NCI-H187 (cell line): Measurements from ENCODE around the gene CLNK.
"Not testable (repeated sequence)": the region's sequence is repeated elsewhere in the genome, so short reads cannot be mapped to it uniquely, and the experiment has no call there.

Source experiments
- DNase-seq, 2 experiments: peaks; one replicate each; lab custom pipeline; 2025; lab: John Stamatoyannopoulos, UW

Gene CLNK

DNA sequence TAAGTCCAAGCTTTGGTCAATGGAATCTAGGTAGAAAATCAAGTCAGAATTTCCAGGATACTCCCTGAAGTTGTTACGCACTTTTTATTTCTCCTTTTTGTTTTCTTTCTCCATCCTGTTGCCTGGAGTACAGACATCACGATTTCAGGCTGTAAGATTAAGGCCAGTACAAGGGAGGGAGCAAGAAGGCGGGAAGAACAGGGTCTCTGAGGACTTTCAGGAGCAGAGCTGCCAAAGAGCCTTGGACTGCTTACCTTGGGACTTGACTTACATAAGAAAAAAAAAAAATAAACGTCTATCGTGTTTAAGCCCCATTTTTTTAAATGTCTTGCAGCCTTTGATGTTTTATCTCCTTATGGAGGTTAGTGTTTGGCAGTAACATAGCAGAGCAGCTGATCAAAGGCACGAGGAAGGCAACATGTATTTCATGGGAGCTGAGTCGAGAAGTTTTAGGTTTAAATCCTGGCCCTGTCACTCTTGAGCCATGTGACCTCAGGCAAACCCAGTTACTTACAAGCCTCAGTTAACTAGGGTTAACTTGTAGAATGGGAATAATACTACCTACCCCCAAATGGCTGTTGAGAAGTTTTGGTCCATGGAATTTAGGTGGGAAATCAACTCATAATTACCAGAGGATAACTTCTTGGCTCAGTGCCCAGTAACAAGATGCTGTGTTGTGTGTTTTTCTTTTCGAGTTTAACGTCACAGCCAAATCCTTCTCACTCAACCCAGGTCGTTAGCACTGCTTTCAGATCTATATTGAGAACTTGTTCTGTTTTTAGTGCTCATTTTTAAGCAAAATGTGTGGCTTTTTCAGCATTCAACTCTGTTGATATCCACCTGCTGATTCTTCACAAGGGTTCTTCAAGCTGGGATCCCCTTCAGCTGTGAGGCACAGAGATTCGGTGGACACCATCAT lies 106.8 kb downstream of the CLNK start:
- no peak for DNase-seq

DNA sequence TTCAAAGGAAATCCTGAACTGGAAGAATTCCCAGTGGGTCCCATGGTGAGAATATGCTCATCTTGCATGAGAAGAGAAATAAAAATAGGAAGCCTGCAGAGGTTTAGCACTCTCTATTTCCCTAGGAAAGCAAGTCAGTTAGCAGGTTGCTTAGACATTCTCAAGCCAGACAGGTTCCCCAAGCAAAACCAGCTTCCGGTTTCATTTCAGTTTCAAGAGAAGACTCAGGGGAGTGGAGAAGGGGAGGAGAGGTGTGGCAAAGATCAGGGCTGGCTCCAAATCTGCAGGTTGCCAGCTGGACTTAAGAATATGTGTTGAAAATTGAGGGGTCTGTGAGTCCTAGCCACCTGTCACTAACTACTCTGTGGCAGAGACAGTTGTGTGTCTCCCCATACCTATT lies 107.5 kb downstream of the CLNK start:
- no peak for DNase-seq

DNA sequence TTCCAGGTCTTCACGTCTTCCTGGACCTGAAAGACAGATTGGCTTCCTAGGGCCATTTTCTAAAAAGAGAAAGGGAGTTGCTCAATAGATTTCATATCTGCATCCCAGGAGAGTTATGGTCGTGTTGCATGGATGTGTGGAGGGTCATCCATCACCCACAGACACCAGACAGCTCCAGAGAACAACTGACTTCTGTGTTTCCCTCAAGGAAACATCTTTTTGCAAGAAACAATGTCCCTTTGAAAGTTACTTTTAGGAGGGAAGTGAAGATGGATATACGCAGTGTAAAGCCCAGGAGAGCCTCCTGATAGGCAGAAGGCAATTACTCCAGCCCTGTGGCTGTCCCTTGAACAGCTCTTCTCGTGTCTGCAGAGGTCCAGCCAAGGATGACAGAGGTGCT lies 108.3 kb downstream of the CLNK start:
- no peak for DNase-seq

- DNase-seq = no peak
Measured at GRCh38 chr4:10575414-10575813, 109.2 kb downstream of the CLNK start.

- DNase-seq = not testable (repeated sequence)
Measured at GRCh38 chr4:10574553-10574952, 110.0 kb downstream of the CLNK start.

DNA sequence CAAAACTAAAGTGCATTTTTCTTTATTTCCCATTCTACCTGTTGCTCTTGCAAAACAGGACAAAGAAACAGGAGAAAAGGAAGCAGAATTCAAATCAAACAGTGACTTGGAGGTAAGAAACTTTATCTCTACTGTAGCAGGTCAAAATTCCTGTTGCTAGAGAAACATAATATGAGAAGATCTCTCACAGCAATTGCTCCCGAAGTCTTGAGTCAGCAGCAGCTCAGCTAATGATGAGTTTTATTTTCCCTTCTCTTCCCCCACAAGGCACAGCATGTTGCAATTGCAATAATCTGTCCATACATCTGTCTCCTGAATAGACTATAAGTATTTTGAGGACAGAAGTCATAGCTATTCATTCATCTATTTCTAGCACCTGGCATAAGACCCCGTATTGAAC lies 112.7 kb downstream of the CLNK start:
- no peak for DNase-seq

DNA sequence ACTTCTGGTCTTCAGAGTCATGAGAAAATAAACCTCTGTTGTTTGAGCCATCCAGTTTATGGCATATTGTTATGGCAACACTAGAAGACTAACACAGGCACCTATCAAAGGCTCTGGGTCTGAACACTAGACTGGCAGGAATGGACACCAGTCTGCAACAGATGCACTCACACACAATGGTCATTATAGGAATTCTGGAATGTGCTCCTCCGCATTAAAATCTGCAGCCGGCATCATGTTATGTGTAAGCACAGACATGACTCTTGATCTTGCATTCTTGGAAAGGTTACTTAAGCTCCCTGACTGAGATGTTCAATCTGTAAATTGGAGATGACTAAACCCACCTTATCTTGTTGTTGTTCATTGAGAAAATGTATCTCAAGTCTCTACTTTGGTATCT lies 115.1 kb downstream of the CLNK start:
- no peak for DNase-seq

DNA sequence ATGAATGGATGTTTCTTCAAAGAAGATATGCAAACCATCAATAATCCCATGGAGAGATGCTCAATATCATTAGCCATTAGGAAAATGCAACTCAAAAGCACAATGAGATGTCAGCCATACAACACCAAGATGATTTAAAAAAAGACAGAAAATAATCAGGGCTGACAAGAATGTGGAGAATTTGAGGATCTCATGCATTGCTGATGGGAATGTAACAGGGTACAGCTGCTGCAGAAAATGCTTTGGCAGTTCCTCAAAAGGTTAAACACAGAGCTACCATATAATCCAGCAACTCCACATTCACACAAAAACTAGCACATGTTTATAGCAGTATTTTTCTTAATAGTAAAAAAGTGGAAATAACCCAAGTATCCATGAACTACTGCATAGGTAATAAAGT lies 116.8 kb downstream of the CLNK start:
- no peak for DNase-seq

DNA sequence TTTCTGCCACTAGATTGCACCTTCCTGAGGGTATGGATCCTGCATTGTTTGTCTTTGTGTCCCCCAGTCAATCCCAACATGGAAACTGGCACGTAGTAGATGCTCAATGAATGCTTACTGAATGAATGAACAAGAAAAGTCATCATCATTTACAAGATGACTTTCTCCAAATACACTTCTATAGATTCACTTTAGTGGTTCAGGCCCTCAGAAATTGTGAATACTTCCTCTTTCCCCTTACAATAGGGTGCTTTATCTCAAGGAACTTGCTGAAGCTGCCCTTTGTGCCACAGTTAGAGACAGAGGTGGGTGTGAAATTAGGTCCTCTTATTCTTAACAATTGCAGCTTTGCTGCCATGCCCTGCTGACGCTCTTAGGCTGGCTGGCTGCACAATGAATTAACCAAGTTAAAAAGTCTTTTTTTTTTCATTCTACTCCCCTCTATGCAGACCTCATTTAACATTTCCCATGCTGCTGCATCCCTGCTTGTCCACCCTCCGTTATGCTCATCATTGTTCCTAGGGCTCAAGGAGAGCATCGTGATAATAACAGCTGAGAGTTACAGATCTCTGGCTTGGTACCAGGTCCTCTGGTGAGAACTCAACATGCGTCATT lies 119.3 kb downstream of the CLNK start:
- no peak for DNase-seq

DNA sequence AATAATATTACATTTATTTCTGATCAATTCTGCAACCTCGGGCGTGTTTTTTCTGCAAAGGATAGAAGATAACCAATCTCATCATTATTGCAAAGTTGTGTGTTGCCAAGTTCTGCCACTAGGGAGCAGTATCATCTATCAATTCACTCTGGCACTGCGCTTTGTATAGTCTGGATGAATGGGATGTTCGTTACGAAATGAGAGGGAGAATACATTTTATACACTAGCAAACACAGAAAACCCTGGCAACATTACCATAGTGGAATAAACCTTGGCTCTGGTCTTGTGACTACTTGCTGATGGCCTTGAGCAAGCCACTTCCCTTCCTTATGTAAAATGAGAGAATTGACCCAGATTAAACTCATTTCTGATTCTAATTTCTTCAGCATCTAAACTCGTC lies 129.9 kb downstream of the CLNK start:
- peak in 1 of 2 experiments; percentile 48 for DNase-seq

GRCh38 chr4:10554121-10554520 lies 130.4 kb downstream of the CLNK start:
- no peak for DNase-seq

DNA sequence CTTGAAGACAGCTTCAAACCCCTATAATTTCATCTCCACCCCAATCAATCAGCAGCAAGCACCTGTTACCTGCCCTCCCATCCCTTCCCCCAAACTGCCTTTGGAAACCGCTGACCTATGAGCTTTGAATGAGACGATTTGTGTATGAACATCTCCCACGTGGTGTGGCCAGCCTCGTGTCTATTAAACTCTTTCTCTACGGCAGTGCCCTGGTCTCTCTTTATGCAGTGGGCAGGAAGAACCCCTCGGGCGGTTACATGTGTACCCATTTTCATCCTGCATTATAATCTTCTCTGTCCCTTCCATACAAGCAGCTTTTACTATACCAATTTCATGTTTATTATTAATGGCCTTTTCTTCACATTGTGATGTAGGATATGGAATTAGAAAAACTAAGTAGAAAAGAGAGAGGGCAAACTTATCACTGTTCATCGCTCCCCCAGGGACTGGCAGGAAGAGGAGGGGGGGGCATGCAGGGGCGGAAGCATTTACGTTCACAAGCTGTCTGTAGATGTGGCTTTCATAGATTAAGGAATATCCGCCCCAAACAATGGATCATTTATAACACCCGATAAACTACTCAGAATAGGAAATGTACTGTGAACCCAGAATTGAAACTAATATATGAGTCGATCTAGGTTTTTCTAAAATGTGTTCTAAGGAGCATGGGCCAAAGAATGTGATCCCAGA lies 131.8 kb downstream of the CLNK start:
- DNase-seq = no peak

DNA sequence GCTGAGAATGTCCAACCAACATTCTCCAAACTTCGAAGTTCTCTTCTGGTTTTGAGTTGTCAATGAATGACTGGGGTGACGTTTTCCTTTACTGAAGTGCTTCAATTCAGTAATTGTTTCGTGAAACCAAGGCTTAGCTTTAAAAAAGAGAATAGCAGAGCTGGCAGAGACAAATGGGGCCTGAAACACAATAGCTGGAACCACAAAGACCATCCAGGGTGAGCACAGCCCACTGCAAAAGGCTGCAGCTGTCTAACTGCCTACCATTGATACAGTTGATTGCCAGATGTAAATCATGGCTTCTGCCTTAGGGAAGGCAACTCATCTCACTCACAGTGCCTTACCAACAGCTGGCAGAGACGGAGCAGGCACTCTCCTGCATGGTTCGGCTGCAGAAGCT lies 148.7 kb downstream of the CLNK start:
- no peak for DNase-seq

DNA sequence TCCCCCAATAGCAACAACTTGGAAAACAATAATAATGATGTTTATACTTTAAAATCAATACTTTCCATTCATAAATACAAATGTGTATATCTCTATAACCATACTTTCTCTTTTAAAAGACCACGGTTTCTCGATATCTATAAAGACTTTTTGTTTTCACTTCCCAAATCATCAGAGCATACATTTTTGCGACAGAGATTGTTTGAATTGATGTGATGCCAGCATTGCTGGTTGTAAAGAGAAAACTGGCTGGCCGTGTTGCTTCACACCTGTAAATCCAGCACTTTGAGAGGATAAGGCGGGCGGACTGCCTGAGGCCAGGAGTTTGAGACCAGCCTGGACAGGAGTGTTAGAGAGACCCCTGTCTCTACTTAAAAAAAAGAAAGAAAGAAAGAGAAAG lies 149.7 kb downstream of the CLNK start:
- no peak for DNase-seq

- DNase-seq = no peak
Measured at GRCh38 chr4:10532155-10532554, 152.4 kb downstream of the CLNK start.

DNA sequence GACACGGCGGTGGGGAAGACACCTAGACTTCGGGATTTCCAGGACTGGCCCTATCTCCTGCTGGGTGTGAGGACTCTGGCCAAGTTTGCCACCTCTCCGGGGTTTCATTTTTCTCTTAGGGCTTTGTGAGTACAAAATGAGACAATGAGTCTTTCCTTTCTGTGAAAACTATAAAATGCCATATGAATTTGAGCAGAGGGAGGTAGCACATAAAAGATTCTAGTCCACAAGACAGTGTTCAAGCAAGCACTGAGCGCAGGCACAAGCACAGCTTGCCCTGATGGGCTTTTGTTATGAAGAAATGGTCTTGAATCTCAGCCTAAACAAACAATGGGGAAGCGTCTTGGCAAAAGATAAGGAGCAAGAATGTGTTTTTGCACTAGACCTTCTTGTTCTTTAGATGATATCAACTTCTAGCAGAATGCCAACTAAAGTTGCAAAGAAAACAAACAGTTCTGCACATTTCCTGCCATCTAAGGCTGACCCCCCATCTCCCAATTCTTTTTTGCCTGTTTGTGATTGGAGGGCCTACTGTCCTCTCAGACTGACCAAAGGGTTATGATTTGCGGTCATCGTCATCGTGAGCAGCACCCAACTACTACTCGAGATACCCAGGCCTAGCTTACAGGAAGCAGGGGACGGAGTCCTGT lies 154.3 kb downstream of the CLNK start:
- DNase-seq = no peak

DNA sequence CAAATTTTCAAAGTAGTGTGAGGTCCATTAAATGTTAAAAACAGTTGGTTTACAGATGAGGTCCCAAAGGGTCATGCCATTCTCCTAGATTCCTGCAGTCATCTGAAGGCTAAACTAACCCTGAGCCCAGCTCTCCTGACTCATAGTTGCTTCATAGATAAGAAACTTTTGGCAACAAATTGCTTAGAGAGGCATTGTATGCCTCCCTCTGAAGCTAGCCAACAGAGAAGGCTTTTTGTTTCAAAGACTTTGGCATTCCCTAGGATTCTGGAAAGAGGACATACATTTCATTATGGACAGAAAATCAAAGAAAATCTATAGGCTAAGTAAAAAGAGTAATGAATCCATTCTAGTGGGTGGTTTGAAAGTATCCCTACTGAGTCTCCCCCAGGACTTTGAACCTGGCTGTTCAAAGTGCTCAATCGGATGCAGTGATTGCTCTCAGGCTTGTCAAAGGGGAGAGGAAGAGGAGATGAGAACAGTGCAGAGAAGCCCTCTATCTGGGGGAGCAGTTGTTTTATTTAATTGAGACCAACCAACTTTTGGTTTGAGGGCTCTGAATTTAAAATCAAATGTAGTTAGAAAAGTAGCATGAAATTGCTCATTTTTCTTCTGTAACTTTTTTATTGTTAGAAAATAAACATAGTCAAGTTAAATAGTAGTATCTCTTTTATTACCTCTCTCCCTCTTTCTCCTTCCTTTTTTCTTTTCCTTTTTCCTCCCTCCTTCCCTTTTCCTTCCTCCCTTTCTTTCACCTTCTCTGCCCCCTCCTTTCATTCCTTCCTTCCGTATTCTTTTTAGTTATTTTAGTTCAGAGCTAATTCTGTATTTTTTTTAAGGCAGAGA lies 155.1 kb downstream of the CLNK start:
- DNase-seq = no peak

- no peak for DNase-seq
Measured at GRCh38 chr4:10527438-10527837, 157.1 kb downstream of the CLNK start.

GRCh38 chr4:10526429-10527222 lies 157.9 kb downstream of the CLNK start:
- no peak for DNase-seq

DNA sequence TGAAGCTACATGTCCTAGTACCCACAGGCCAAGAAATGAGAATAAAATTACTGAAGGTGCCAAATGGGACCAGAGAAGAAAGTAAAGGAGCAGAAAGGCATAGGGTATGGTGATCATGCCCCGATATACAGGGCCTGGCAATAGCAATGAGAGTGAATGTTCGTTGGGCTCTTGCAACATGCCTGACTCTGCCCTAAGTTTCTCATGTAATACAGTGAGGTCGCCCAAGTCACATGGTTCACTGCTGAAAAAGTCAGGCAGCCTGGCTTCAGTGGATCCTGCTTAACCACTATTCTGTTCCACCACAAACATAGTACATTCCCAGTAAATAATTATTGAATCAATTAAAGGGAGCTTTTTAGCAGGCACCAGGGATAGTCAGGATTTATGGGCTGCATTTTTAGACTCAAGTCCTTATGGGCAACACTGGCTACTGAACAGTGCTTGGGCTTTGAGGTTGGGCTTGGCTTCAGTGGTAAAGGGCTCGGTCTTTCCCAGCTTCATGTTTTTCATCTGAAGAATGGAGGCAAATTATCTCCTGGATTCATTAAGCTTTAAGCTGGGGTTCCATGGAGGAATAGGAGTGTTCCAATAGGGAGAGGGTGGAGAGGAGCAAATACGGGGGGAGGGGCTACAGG lies 160.3 kb downstream of the CLNK start:
- no peak for DNase-seq
